ENCODE data around the gene CYB561. TPM values are rescaled to one million over a fixed set of nuclear protein-coding genes. Genes with fewer than 3 reads are reported as not detected.

CYB561 gene
- total RNA-seq, 1 donor from 2014 or later: 49.9 TPM

GRCh38 chr17:63431618-63431938, 14.5 kb downstream of the CYB561 start:
- H3K36me3 ChIP-seq: peaks cover under 1% of the 10 kb centered on the region
- no peaks in the 10 kb centered on the region for H3K27me3 ChIP-seq (ENCODE audit: low read depth)
- H3K27ac ChIP-seq: peak overlapping the region; percentile 59
- no peaks in the 10 kb centered on the region for H3K9me3 ChIP-seq
- TF ChIP-seq CTCF (IDR thresholded peaks at IDR 0.05): no peak
- H3K4me3 ChIP-seq: no peak overlapping the region
- DNase-seq: no peak
- intact Hi-C loops (cut with DNase I): no loop called here
- H3K4me1 ChIP-seq: peaks cover 78% of the 10 kb centered on the region
- ATAC-seq: no peak

- no peak for ATAC-seq
- Histone ChIP-seq H3K27me3 (ENCODE audit: low read depth) (no peaks in the 10 kb centered on the region), H3K36me3 (no peaks in the 10 kb centered on the region), H3K4me3 (no peak overlapping the region), H3K9me3 (no peaks in the 10 kb centered on the region), H3K4me1 (peaks cover 65% of the 10 kb centered on the region), H3K27ac (no peak overlapping the region)
- intact Hi-C loops (cut with DNase I): no loop called here
- no peak for DNase-seq
- TF ChIP-seq CTCF (IDR thresholded peaks at IDR 0.05): no peak
Observed at GRCh38 chr17:63430223-63430622, 15.9 kb downstream of the CYB561 start.

- intact Hi-C loops (cut with DNase I): loop anchor here (10.0 kb wide), 1 partner anchor 185 kb away; no protein-coding TSS in a partner anchor
Observed at GRCh38 chr17:63429766-63430165, 16.3 kb downstream of the CYB561 start.

GRCh38 chr17:63426917-63427308, 19.2 kb downstream of the CYB561 start:
- TF ChIP-seq CTCF (IDR thresholded peaks at IDR 0.05): no peak
- Histone ChIP-seq H3K27me3 (ENCODE audit: low read depth) (no peaks in the 10 kb centered on the region), H3K27ac (no peak overlapping the region), H3K36me3 (peaks cover 8% of the 10 kb centered on the region), H3K4me3 (no peak overlapping the region), H3K9me3 (no peaks in the 10 kb centered on the region), H3K4me1 (peaks cover 39% of the 10 kb centered on the region)
- no peak for DNase-seq
- ATAC-seq: no peak
- intact Hi-C loops (cut with DNase I): loop anchor here (10.0 kb wide), 1 partner anchor 188 kb away; no protein-coding TSS in a partner anchor

More at GRCh38 chr17:63429766-63430165, 16.3 kb downstream of the CYB561 start:
- no peaks in the 10 kb centered on the region for H3K36me3 ChIP-seq
- no peaks in the 10 kb centered on the region for H3K27me3 ChIP-seq (ENCODE audit: low read depth)
- H3K4me1 ChIP-seq: peaks cover 61% of the 10 kb centered on the region
- no peak overlapping the region for H3K4me3 ChIP-seq
- H3K27ac ChIP-seq: no peak overlapping the region
- DNase-seq (no peak), ATAC-seq (no peak)
- no peaks in the 10 kb centered on the region for H3K9me3 ChIP-seq
- TF ChIP-seq CTCF (IDR thresholded peaks at IDR 0.05): no peak

GRCh38 chr17:63426041-63426916, 19.8 kb downstream of the CYB561 start:
- no peak for TF ChIP-seq CTCF (IDR thresholded peaks at IDR 0.05)
- ATAC-seq (no peak), DNase-seq (no peak)
- no peaks in the 10 kb centered on the region for H3K27me3 ChIP-seq (ENCODE audit: low read depth)
- H3K27ac ChIP-seq: no peak overlapping the region
- H3K4me1 ChIP-seq: peaks cover 32% of the 10 kb centered on the region
- H3K4me3 ChIP-seq: no peak overlapping the region
- peaks cover 15% of the 10 kb centered on the region for H3K36me3 ChIP-seq
- H3K9me3 ChIP-seq: no peaks in the 10 kb centered on the region
- intact Hi-C loops (cut with DNase I): loop anchor here (10.0 kb wide), 1 partner anchor 189 kb away; no protein-coding TSS in a partner anchor

All from lower lobe of right lung (tissue), 2 donors.